SK-N-MC (cell line): ENCODE measurements around the gene PDLIM5.

Source experiments
- EZH2 ChIP-seq: fragments of 200-600 bp; sonication (generic); IDR thresholded peaks from one replicate; pipeline ENCODE4 v1.6.1; 2017; ENCODE audit warnings: antibody characterized with exemption
- POLR2AphosphoS5 ChIP-seq: IDR thresholded peaks from 2 replicates; pipeline ENCODE4 v1.6.1; 2012; ENCODE audit warnings: mild to moderate bottlenecking, low read depth, low read length, borderline replicate concordance

DNA sequence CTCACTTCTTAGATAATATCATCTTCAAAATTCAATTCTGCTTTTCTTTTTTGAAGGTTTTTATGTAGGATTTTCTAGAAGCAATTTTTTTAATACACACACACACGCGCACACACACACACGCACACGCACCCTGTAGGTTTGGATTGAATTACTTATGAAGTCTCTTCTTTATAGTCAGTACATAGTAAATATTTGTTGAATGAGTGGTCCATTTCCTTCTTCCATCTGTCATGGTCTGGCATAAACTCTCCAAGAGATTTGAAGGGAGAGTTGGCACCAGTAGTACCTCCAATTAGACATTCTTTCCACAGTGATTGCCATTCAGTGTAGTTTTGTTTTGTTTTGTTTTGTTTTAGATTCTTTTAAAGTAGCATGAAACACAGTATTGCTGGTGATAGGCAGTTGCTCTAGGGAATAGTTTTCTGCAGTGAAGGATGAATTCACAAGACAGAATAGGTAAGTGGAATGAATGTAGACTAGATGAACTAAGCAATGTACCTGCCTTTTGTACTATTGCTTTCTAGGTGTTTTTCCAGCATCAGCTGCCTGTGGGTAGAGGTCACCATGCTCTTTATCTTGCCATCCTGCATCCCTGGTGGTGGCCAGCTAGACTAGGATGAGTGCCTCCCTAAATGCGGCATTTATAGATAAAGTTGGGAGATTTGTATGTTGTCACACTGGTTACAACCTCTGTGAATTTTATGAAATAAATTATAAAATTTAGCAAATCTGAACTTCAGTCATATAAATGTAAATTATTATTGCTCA is 20.5 kb downstream of the PDLIM5 start:
- TF ChIP-seq POLR2AphosphoS5 (no peak), EZH2 (no peak)
